GM12891 (cell line): Measurements from ENCODE around the gene RASEF.

Experiments
- PAX5 ChIP-seq: IDR thresholded peaks from 2 replicates; pipeline ENCODE4 v1.6.1; 2011; ENCODE audit warnings: low read length, moderate library complexity, mild to moderate bottlenecking; ENCODE audit not compliant: insufficient read depth, severe bottlenecking
- POLR2A ChIP-seq: IDR thresholded peaks from 2 replicates; pipeline ENCODE4 v1.6.1; 2011; ENCODE audit warnings: low read depth, low read length, control low read depth
- TAF1 ChIP-seq: IDR thresholded peaks from 2 replicates; pipeline ENCODE4 v1.6.1; 2011; ENCODE audit warnings: low read depth, low read length, control low read depth

- no peak for TF ChIP-seq POLR2A
- TF ChIP-seq TAF1 = no peak
- TF ChIP-seq PAX5 = no peak
These were observed 94.1 kb downstream of the RASEF start for GRCh38 chr9:82968816-82969215.
